ENCODE results near the gene SNAPIN.

SNAPIN gene

GRCh38 chr1:153693466-153693865, 35.0 kb downstream of the SNAPIN start:
- H3K79me2 ChIP-seq (ENCODE audit: low read length): no peaks in the 10 kb centered on the region
- no peaks in the 10 kb centered on the region for H3F3A ChIP-seq (ENCODE audit: insufficient read depth, low read length)
- no peaks in the 10 kb centered on the region for H3K36me3 ChIP-seq (replicated peaks; ENCODE audit: insufficient read depth, low read length)
- H3K9ac ChIP-seq (ENCODE audit: low read length): no peak overlapping the region
- no peak for TF ChIP-seq CTCF (IDR thresholded peaks at IDR 0.05; ENCODE audit: low read length)
- H3K4me2 ChIP-seq (ENCODE audit: low read depth, low read length): no peak overlapping the region
- no peak overlapping the region for H2AFZ ChIP-seq (ENCODE audit: low read length)
- no peak overlapping the region for H3K4me3 ChIP-seq (ENCODE audit: low read length)
- H3K4me1 ChIP-seq (ENCODE audit: low read length): no peaks in the 10 kb centered on the region
- H3K27me3 ChIP-seq (replicated peaks; ENCODE audit: insufficient read depth, low read length): no peaks in the 10 kb centered on the region
- no peak for DNase-seq
- no peaks in the 10 kb centered on the region for H4K20me1 ChIP-seq (ENCODE audit: insufficient read depth, low read length)
- H3K9me3 ChIP-seq (replicated peaks; ENCODE audit: insufficient read depth, low read length): no peaks in the 10 kb centered on the region
- no peaks in the 10 kb centered on the region for H3K9me2 ChIP-seq (replicated peaks; ENCODE audit: insufficient read depth, low read length)
- no peak overlapping the region for H3K27ac ChIP-seq (ENCODE audit: low read length)

GRCh38 chr1:153696741-153697140, 38.2 kb downstream of the SNAPIN start:
- no peak overlapping the region for H3K4me2 ChIP-seq (ENCODE audit: low read depth, low read length)
- no peak overlapping the region for H3K9ac ChIP-seq (ENCODE audit: low read length)
- TF ChIP-seq EZH2 (optimal IDR thresholded peaks at IDR 0.05; ENCODE audit: low read depth, low read length) (no peak), CTCF (IDR thresholded peaks at IDR 0.05; ENCODE audit: low read length) (no peak), EZH2phosphoT487 (IDR thresholded peaks at IDR 0.05; ENCODE audit: low read length) (no peak)

GRCh38 chr1:153697191-153698019, 38.9 kb downstream of the SNAPIN start:
- Histone ChIP-seq H3K9me3 (replicated peaks; ENCODE audit: insufficient read depth, low read length) (no peaks in the 10 kb centered on the region), H3K9ac (ENCODE audit: low read length) (no peak overlapping the region), H3K27me3 (replicated peaks; ENCODE audit: insufficient read depth, low read length) (no peaks in the 10 kb centered on the region), H4K20me1 (ENCODE audit: insufficient read depth, low read length) (no peaks in the 10 kb centered on the region), H3F3A (ENCODE audit: insufficient read depth, low read length) (no peaks in the 10 kb centered on the region), H3K27ac (ENCODE audit: low read length) (no peak overlapping the region), H2AFZ (ENCODE audit: low read length) (no peak overlapping the region), H3K4me2 (ENCODE audit: low read depth, low read length) (no peak overlapping the region), H3K4me1 (ENCODE audit: low read length) (no peaks in the 10 kb centered on the region), H3K36me3 (replicated peaks; ENCODE audit: insufficient read depth, low read length) (no peaks in the 10 kb centered on the region), H3K79me2 (ENCODE audit: low read length) (no peaks in the 10 kb centered on the region), H3K9me2 (replicated peaks; ENCODE audit: insufficient read depth, low read length) (no peaks in the 10 kb centered on the region), H3K4me3 (ENCODE audit: low read length) (no peak overlapping the region)
- TF ChIP-seq CTCF (IDR thresholded peaks at IDR 0.05; ENCODE audit: low read length) (no peak), EZH2 (optimal IDR thresholded peaks at IDR 0.05; ENCODE audit: low read depth, low read length) (no peak), EZH2phosphoT487 (IDR thresholded peaks at IDR 0.05; ENCODE audit: low read length) (no peak)
- DNase-seq: no peak

More at GRCh38 chr1:153696741-153697140, 38.2 kb downstream of the SNAPIN start:
- H3K9me2 ChIP-seq (replicated peaks; ENCODE audit: insufficient read depth, low read length): no peaks in the 10 kb centered on the region
- H3K36me3 ChIP-seq (replicated peaks; ENCODE audit: insufficient read depth, low read length): no peaks in the 10 kb centered on the region
- H3K79me2 ChIP-seq (ENCODE audit: low read length): no peaks in the 10 kb centered on the region
- no peaks in the 10 kb centered on the region for H4K20me1 ChIP-seq (ENCODE audit: insufficient read depth, low read length)
- no peak for DNase-seq
- no peaks in the 10 kb centered on the region for H3K27me3 ChIP-seq (replicated peaks; ENCODE audit: insufficient read depth, low read length)
- no peak overlapping the region for H3K4me3 ChIP-seq (ENCODE audit: low read length)
- H3F3A ChIP-seq (ENCODE audit: insufficient read depth, low read length): no peaks in the 10 kb centered on the region
- no peak overlapping the region for H2AFZ ChIP-seq (ENCODE audit: low read length)
- H3K9me3 ChIP-seq (replicated peaks; ENCODE audit: insufficient read depth, low read length): no peaks in the 10 kb centered on the region
- H3K4me1 ChIP-seq (ENCODE audit: low read length): no peaks in the 10 kb centered on the region
- no peak overlapping the region for H3K27ac ChIP-seq (ENCODE audit: low read length)

Measured in MM.1S (cell line).